Neuronal stem cell (in vitro differentiated cells): ENCODE measurements around the gene CTNNA3.

Experiments used
- DNase-seq: peaks from one replicate; pipeline ENCODE4 v3.0.0-alpha.2; 2013; ENCODE audit warnings: low spot score
- H2AFZ ChIP-seq: one replicate; pipeline ENCODE4 v1.6.1; 2013; ENCODE audit warnings: mild to moderate bottlenecking, low read length, inconsistent platforms
- H2AK5ac ChIP-seq: 2 replicates; pipeline ENCODE4 v1.6.1; 2013; ENCODE audit warnings: low read depth, mild to moderate bottlenecking, inconsistent platforms, low read length, moderate library complexity, mixed read lengths
- H2BK120ac ChIP-seq: 2 replicates; pipeline ENCODE4 v1.6.1; 2013; ENCODE audit warnings: low read depth, mild to moderate bottlenecking, inconsistent platforms, low read length, moderate library complexity, mixed read lengths
- H2BK12ac ChIP-seq: one replicate; pipeline ENCODE4 v1.6.1; 2013; ENCODE audit warnings: low read length, inconsistent platforms
- H2BK15ac ChIP-seq: 2 replicates; pipeline ENCODE4 v1.6.1; 2013; ENCODE audit warnings: mild to moderate bottlenecking, low read length, inconsistent platforms, mixed read lengths
- H2BK5ac ChIP-seq: one replicate; pipeline ENCODE4 v1.6.1; 2013; ENCODE audit warnings: inconsistent platforms, mild to moderate bottlenecking, low read length, moderate library complexity
- H3K14ac ChIP-seq: one replicate; pipeline ENCODE4 v1.6.1; 2013; ENCODE audit warnings: low read length, inconsistent platforms
- H3K18ac ChIP-seq: 2 replicates; pipeline ENCODE4 v1.6.1; 2013; ENCODE audit warnings: low read length, inconsistent platforms
- H3K23ac ChIP-seq: 2 replicates; pipeline ENCODE4 v1.6.1; 2013; ENCODE audit warnings: low read depth, mild to moderate bottlenecking, mixed read lengths, low read length, inconsistent platforms; ENCODE audit not compliant: poor library complexity
- H3K27ac ChIP-seq: replicated peaks from 3 replicates; pipeline ENCODE4 v1.5.1; 2013; ENCODE audit warnings: low read length, inconsistent platforms
- H3K27me3 ChIP-seq, 3 experiments: 2 replicates each; pipeline ENCODE4 v1.6.1; 2013; ENCODE audit warnings: low read length in 3 of 3, mild to moderate bottlenecking in 2 of 3, inconsistent platforms in 1 of 3, low read depth in 1 of 3, mixed read lengths in 1 of 3, moderate library complexity in 1 of 3; ENCODE audit not compliant: control insufficient read depth in 3 of 3, insufficient read depth in 3 of 3
- H3K36me3 ChIP-seq, 2 donors: replicated peaks in 1 of 2; 2 replicates each; pipeline ENCODE4 v1.6.1; 2013; ENCODE audit warnings: low read length in 2 of 2; ENCODE audit not compliant: control insufficient read depth in 2 of 2, insufficient read depth in 2 of 2
- H3K4ac ChIP-seq: 2 replicates; pipeline ENCODE4 v1.6.1; 2013; ENCODE audit warnings: inconsistent platforms, mild to moderate bottlenecking, low read length, moderate library complexity
- H3K4me1 ChIP-seq, 2 donors: 1 replicate in 1 of 2; 2 replicates in 1 of 2; pipeline ENCODE4 v1.6.1; 2013; ENCODE audit warnings: low read length in 2 of 2, low read depth in 1 of 2; ENCODE audit not compliant: control insufficient read depth in 2 of 2, insufficient read depth in 1 of 2
- H3K4me2 ChIP-seq: one replicate; pipeline ENCODE4 v1.6.1; 2013; ENCODE audit warnings: mild to moderate bottlenecking, low read length, inconsistent platforms; ENCODE audit not compliant: insufficient read depth, poor library complexity, severe bottlenecking
- H3K4me3 ChIP-seq, 2 donors: 2 replicates each; pipeline ENCODE4 v1.5.1; 2013; ENCODE audit warnings: low read length in 2 of 2, mild to moderate bottlenecking in 2 of 2, inconsistent platforms in 1 of 2, moderate library complexity in 1 of 2
- H3K79me1 ChIP-seq: one replicate; pipeline ENCODE4 v1.6.1; 2013; ENCODE audit warnings: low read depth, mild to moderate bottlenecking, inconsistent platforms, low read length, moderate library complexity
- H3K9ac ChIP-seq: one replicate; pipeline ENCODE4 v1.6.1; 2013; ENCODE audit warnings: mild to moderate bottlenecking, low read depth, low read length, inconsistent platforms; ENCODE audit not compliant: poor library complexity
- H3K9me3 ChIP-seq, 2 donors: replicated peaks in 1 of 2; 2 replicates each; pipeline versions ENCODE3 to v1.6.1; 2013; ENCODE audit warnings: low read length in 2 of 2, mild to moderate bottlenecking in 2 of 2, inconsistent platforms in 1 of 2, low read depth in 1 of 2, mixed read lengths in 1 of 2, moderate library complexity in 1 of 2; ENCODE audit not compliant: control insufficient read depth in 2 of 2, insufficient read depth in 1 of 2
- H4K8ac ChIP-seq: one replicate; pipeline ENCODE4 v1.6.1; 2013; ENCODE audit warnings: low read depth, mild to moderate bottlenecking, inconsistent platforms, low read length, moderate library complexity
- H4K91ac ChIP-seq: one replicate; pipeline ENCODE4 v1.6.1; 2013; ENCODE audit warnings: low read length, low read depth, mild to moderate bottlenecking, inconsistent platforms; ENCODE audit not compliant: poor library complexity
- WGBS, 2 donors: extraction: QIAGEN DNeasy Blood & Tissue Kit; methylation state at CpG; one replicate each; pipeline ENCODE4 v1.1.7; 2013; ENCODE audit warnings: missing lambda C conversion rate in 2 of 2, mixed read lengths in 1 of 2; ENCODE audit not compliant: insufficient read length in 2 of 2, insufficient replicate concordance in 1 of 2; ENCODE audit errors: extremely low coverage in 2 of 2; 5-methylcytosine and 5-hydroxymethylcytosine counted together

Gene CTNNA3

GRCh38 chr10:66888237-66888636 is 807.8 kb downstream of the CTNNA3 start:
- Histone ChIP-seq H3K14ac (no peak overlapping the region), H3K79me1 (no peaks in the 10 kb centered on the region), H2BK12ac (no peak overlapping the region), H2BK5ac (no peak overlapping the region), H3K36me3 (no peaks in the 10 kb centered on the region), H2AFZ (no peak overlapping the region), H4K91ac (no peak overlapping the region), H2BK15ac (no peak overlapping the region), H3K9ac (no peak overlapping the region), H3K9me3 (no peaks in the 10 kb centered on the region), H3K4me2 (no peak overlapping the region), H4K8ac (no peak overlapping the region), H3K27ac (no peak overlapping the region), H3K4ac (no peak overlapping the region), H3K4me1 (peaks cover 0 to 6% of the 10 kb centered on the region in 2 donors), H3K27me3 (no peaks in the 10 kb centered on the region), H3K18ac (no peak overlapping the region), H3K4me3 (no peak overlapping the region), H3K23ac (no peak overlapping the region), H2BK120ac (no peak overlapping the region), H2AK5ac (no peak overlapping the region)
- no peak for DNase-seq
- WGBS, 2 donors = no CpG with 5 or more reads among the region's 1 CpG

- H3K4me2 ChIP-seq = no peak overlapping the region
- DNase-seq = no peak
- no peak overlapping the region for H2BK12ac ChIP-seq
- H2BK120ac ChIP-seq = no peak overlapping the region
- no peak overlapping the region for H3K14ac ChIP-seq
- no peaks in the 10 kb centered on the region for H3K9me3 ChIP-seq
- H3K4ac ChIP-seq = no peak overlapping the region
- H3K4me1 ChIP-seq = no peaks in the 10 kb centered on the region
- H2BK15ac ChIP-seq = no peak overlapping the region
- H3K23ac ChIP-seq = no peak overlapping the region
- no peak overlapping the region for H2AFZ ChIP-seq
- no peak overlapping the region for H4K8ac ChIP-seq
- H3K79me1 ChIP-seq = no peaks in the 10 kb centered on the region
- H3K9ac ChIP-seq = no peak overlapping the region
- H2BK5ac ChIP-seq = no peak overlapping the region
- H4K91ac ChIP-seq = no peak overlapping the region
- no peaks in the 10 kb centered on the region for H3K27me3 ChIP-seq
- H3K4me3 ChIP-seq = no peak overlapping the region
- H3K18ac ChIP-seq = no peak overlapping the region
- H3K27ac ChIP-seq = no peak overlapping the region
- no peaks in the 10 kb centered on the region for H3K36me3 ChIP-seq
- no peak overlapping the region for H2AK5ac ChIP-seq
Observed at GRCh38 chr10:66886848-66887247, 809.1 kb downstream of the CTNNA3 start.

- Histone ChIP-seq H3K27me3 (peaks cover 0 to 4% (median 0%) of the 10 kb centered on the region in 3 experiments), H2BK120ac (no peak overlapping the region), H2BK12ac (no peak overlapping the region), H4K8ac (no peak overlapping the region), H3K79me1 (no peaks in the 10 kb centered on the region), H3K36me3 (no peaks in the 10 kb centered on the region), H3K4me2 (no peak overlapping the region), H2BK5ac (no peak overlapping the region), H3K9ac (no peak overlapping the region), H3K14ac (no peak overlapping the region), H2AFZ (no peak overlapping the region), H3K4me3 (no peak overlapping the region), H4K91ac (no peak overlapping the region), H3K18ac (no peak overlapping the region), H3K23ac (no peak overlapping the region), H2BK15ac (no peak overlapping the region), H3K27ac (no peak overlapping the region), H3K4me1 (no peaks in the 10 kb centered on the region), H2AK5ac (no peak overlapping the region), H3K4ac (no peak overlapping the region), H3K9me3 (no peaks in the 10 kb centered on the region)
- WGBS, 2 donors = no CpG with 5 or more reads among the region's 2 CpGs
- DNase-seq = no peak
Observed at GRCh38 chr10:66882271-66882670, 813.7 kb downstream of the CTNNA3 start.

- no peak overlapping the region for H2AK5ac ChIP-seq
Observed at GRCh38 chr10:66881814-66882213, 814.2 kb downstream of the CTNNA3 start.

More at GRCh38 chr10:66881814-66882213, 814.2 kb downstream of the CTNNA3 start:
- no peak overlapping the region for H2BK12ac ChIP-seq
- H4K91ac ChIP-seq = no peak overlapping the region
- no peak overlapping the region for H3K4me2 ChIP-seq
- no peak overlapping the region for H3K23ac ChIP-seq
- no peak overlapping the region for H2BK15ac ChIP-seq
- no CpG with 5 or more reads among the region's 3 CpGs for WGBS, 2 donors
- H3K79me1 ChIP-seq = no peaks in the 10 kb centered on the region
- H3K4me1 ChIP-seq = no peaks in the 10 kb centered on the region
- no peak overlapping the region for H2BK5ac ChIP-seq
- no peak overlapping the region for H2AFZ ChIP-seq
- H3K36me3 ChIP-seq = no peaks in the 10 kb centered on the region
- no peak overlapping the region for H3K9ac ChIP-seq
- no peak overlapping the region for H3K18ac ChIP-seq
- H3K4ac ChIP-seq = no peak overlapping the region
- H3K27ac ChIP-seq = no peak overlapping the region
- H3K4me3 ChIP-seq = no peak overlapping the region
- DNase-seq = no peak
- peaks cover 0 to 9% (median 0%) of the 10 kb centered on the region in 3 experiments for H3K27me3 ChIP-seq
- H3K9me3 ChIP-seq = no peaks in the 10 kb centered on the region
- no peak overlapping the region for H3K14ac ChIP-seq
- no peak overlapping the region for H2BK120ac ChIP-seq
- no peak overlapping the region for H4K8ac ChIP-seq
